HFF-Myc (cell line): ENCODE results near the gene BICRA.

ENCODE experiments used
- DNase-seq: peaks from one replicate; pipeline ENCODE4 v3.0.0-alpha.2; 2011; ENCODE audit warnings: low read depth; ENCODE audit errors: extremely low read depth
- H3K4me3 ChIP-seq: replicated peaks from 2 replicates; pipeline ENCODE4 v1.5.1; 2011; ENCODE audit warnings: low read depth, mild to moderate bottlenecking, control low read depth, low read length
- CTCF ChIP-seq: IDR thresholded peaks from 2 replicates; pipeline ENCODE4 v1.5.1; 2012; ENCODE audit warnings: mild to moderate bottlenecking, low read depth, low read length, control low read depth; ENCODE audit errors: missing control alignments

The BICRA gene

DNA sequence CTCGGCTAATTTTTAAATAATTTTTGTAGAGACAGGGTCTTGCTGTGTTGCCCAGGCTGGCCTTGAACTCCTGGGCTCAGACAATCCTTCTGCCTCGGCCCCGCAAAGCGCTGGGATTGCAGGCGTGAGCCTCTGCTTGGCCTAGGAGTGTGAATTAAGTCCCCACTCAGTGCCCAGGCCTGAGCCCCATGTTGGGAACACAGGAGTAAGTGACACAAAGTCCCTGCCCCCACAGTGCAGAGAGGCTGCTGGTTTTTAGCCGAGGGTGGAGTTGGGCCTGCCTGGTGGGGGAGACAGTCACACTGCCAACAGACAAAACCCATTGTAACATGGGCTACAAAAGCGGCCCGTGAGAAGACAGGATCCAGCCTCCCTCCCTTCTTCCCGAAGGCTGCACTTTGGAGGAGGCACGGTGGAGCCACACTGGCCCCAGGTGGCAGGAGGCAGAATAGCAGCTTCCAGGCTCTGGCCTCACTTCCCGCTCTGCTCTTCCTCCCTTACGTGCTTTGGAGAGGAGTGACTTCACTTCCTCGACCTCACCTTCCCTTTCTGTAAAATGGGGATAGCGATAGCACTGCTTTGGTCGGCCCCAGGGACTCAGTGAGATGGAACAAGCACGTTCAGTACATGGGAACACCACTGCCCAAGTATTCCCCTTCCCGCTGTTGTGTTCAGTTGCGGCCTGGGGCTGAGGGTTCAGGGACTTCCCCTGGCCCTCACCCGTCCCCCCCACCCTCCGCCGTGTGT lies 89.1 kb downstream of the BICRA start:
- TF ChIP-seq CTCF = peak; percentile 99
- H3K4me3 ChIP-seq = no peak overlapping the region
- DNase-seq = peak; percentile 52

GRCh38 chr19:47698631-47699359 lies 89.9 kb downstream of the BICRA start:
- no peak for DNase-seq
- TF ChIP-seq CTCF = no peak
- no peak overlapping the region for H3K4me3 ChIP-seq

DNA sequence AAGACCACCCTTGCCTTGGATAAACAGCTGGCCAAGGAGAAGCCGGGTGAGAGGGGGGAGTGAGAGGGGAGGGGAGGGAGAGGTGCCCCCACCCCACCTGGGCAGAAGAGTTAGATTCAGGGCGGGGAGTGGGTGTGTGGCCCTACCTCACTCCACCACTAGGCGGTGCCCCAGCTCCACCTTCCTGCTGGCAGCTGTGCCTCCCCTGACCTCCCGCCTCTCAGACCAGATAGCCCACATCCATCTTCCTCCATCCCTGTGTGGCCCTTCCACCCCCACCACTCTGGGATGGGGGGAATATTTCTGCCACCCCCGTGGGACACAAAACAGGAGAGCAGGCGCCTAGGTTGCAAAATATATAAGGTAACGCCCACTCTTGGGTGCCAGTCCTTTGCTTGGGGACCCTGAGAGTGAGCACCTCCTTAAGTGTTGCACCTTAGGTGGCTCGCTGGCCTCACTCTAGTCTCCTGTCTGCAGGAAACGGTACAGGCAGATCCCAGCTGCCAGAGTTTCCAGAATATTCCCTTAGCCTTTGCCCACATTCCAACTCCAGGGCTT lies 90.5 kb downstream of the BICRA start:
- no peak for DNase-seq

GRCh38 chr19:47700934-47701716 lies 92.2 kb downstream of the BICRA start:
- no peak for DNase-seq
- TF ChIP-seq CTCF = no peak

More for the DNA sequence above, 90.5 kb downstream of the BICRA start:
- H3K4me3 ChIP-seq = no peak overlapping the region
- TF ChIP-seq CTCF = peak; percentile 83

DNA sequence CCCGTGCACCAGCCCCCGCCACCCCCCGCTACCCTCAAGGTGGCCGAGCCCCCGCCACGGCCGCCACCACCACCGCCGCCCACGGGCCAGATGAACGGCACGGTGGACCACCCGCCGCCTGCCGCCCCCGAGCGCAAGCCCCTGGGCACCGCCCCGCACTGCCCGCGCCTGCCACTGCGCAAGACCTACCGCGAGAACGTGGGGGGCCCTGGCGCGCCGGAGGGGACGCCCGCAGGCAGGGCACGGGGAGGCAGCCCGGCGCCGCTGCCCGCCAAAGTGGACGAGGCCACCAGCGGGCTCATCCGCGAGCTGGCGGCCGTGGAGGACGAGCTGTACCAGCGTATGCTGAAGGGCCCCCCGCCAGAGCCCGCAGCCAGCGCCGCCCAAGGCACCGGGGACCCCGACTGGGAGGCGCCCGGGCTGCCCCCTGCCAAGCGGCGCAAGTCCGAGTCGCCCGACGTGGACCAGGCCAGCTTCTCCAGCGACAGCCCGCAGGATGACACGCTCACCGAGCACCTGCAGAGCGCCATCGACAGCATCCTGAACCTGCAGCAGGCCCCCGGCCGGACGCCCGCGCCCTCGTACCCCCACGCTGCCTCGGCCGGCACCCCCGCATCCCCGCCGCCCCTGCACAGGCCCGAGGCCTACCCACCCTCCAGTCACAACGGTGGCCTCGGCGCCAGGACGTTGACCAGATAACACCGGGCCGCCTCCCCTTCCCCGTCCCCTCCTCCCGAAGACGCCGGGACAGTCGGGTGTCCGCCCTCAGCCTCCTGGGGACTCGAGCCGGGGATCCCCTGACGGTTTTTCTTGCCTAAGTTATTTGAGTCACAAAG lies 93.0 kb downstream of the BICRA start:
- no peak overlapping the region for H3K4me3 ChIP-seq
- TF ChIP-seq CTCF = no peak
- no peak for DNase-seq

More at GRCh38 chr19:47700934-47701716, 92.2 kb downstream of the BICRA start:
- H3K4me3 ChIP-seq = no peak overlapping the region

- no peak for TF ChIP-seq CTCF
- DNase-seq = no peak
- H3K4me3 ChIP-seq = no peak overlapping the region
Observed at GRCh38 chr19:47702671-47703070, 93.7 kb downstream of the BICRA start.
